D721Med (cell line): ENCODE measurements around the gene CADPS.

Source experiments
- DNase-seq: peaks from one replicate; pipeline ENCODE4 v3.0.0; 2011; ENCODE audit warnings: low spot score; ENCODE audit not compliant: insufficient read length
- FAIRE-seq: peaks from 2 replicates; lab custom pipeline; 2011; peaks lifted over from hg19 to GRCh38; lab: Jason Lieb, UNC
- CTCF ChIP-seq: IDR thresholded peaks from 2 replicates; pipeline ENCODE4 v1.5.1; 2012; ENCODE audit warnings: mild to moderate bottlenecking, control low read depth; ENCODE audit not compliant: insufficient read depth; ENCODE audit errors: missing control alignments

The CADPS gene

GRCh38 chr3:62888180-62888579, 13.0 kb upstream of the CADPS start:
- no peak for TF ChIP-seq CTCF
- FAIRE-seq (peak; percentile 6), DNase-seq (no peak)

- FAIRE-seq (no peak), DNase-seq (no peak)
- no peak for TF ChIP-seq CTCF
Observed at GRCh38 chr3:62885136-62885535, 9.9 kb upstream of the CADPS start.

GRCh38 chr3:62884096-62884870, 9.1 kb upstream of the CADPS start:
- FAIRE-seq (no peak), DNase-seq (no peak)
- no peak for TF ChIP-seq CTCF

GRCh38 chr3:62882676-62883200, 7.5 kb upstream of the CADPS start:
- FAIRE-seq (no peak), DNase-seq (no peak)
- no peak for TF ChIP-seq CTCF

GRCh38 chr3:62876064-62876463, 848 bp upstream of the CADPS start:
- no peak for DNase-seq
- no peak for TF ChIP-seq CTCF
- no peak for FAIRE-seq

GRCh38 chr3:62875558-62876002, 364 bp upstream of the CADPS start:
- no peak for DNase-seq
- no peak for TF ChIP-seq CTCF
- FAIRE-seq, result no peak
